T-cell (primary cell): ENCODE data around the gene ANO3. TPM values are rescaled to one million over a fixed set of nuclear protein-coding genes. Genes with fewer than 3 reads are reported as not detected.

Source experiments
- ATAC-seq, 4 experiments: fragments of 200-7000 bp in 3 of 4; fragments of 150-1000 bp in 1 of 4; cut with Tn5 transposase; replicated peaks in 1 of 4; 1 replicate in 3 of 4; 2 replicates in 1 of 4; pipeline ENCODE4 v1.10.0; 2021; ENCODE audit warnings: moderate library complexity in 3 of 4, mild to moderate bottlenecking in 2 of 4, moderate number of reproducible peaks in 1 of 4
- CTCF ChIA-PET, 2 donors: fragments of 300-600 bp; sonication (Branson Sonifier 250); formaldehyde crosslinking; loops; one replicate each; lab custom pipeline; 2022; ENCODE audit warnings: antibody characterized with exemption in 2 of 2; lab: Charles Lee
- POLR2A ChIA-PET, 2 donors: fragments of 300-600 bp; sonication (Branson Sonifier 250); formaldehyde crosslinking; loops; one replicate each; lab custom pipeline; 2022; ENCODE audit warnings: antibody characterized with exemption in 2 of 2; lab: Charles Lee
- DNase-seq, 35 experiments: peaks; one replicate each; pipeline versions ENCODE4 v3.0.0 to v3.0.0-alpha.2; 2013 to 2023
- H3K27ac ChIP-seq: one replicate; pipeline ENCODE4 v1.5.1; 2013; ENCODE audit warnings: low read length
- H3K27me3 ChIP-seq, 2 experiments: replicated peaks in 1 of 2; 1 replicate in 1 of 2; 2 replicates in 1 of 2; pipeline versions ENCODE4 v1.6.1 to v1.7.0; 2013; ENCODE audit warnings: low read length in 1 of 2, mixed read lengths in 1 of 2; ENCODE audit not compliant: control insufficient read depth in 2 of 2, insufficient read depth in 2 of 2; ENCODE audit errors: extremely low read depth in 1 of 2
- H3K36me3 ChIP-seq, 2 donors: 1 replicate in 1 of 2; 2 replicates in 1 of 2; pipeline versions ENCODE4 v1.6.1 to v1.7.0; 2013; ENCODE audit warnings: low read length in 1 of 2; ENCODE audit not compliant: control insufficient read depth in 2 of 2, insufficient read depth in 1 of 2; ENCODE audit errors: extremely low read depth in 1 of 2
- H3K4me1 ChIP-seq, 2 experiments: 1 replicate in 1 of 2; 2 replicates in 1 of 2; pipeline versions ENCODE4 v1.6.1 to v1.7.0; 2013; ENCODE audit warnings: low read length in 2 of 2, mixed read lengths in 1 of 2; ENCODE audit not compliant: insufficient read depth in 2 of 2, control insufficient read depth in 1 of 2; ENCODE audit errors: extremely low read depth in 1 of 2
- H3K4me3 ChIP-seq, 2 donors: 1 replicate in 1 of 2; 2 replicates in 1 of 2; pipeline versions ENCODE4 v1.5.1 to v1.7.0; 2013; ENCODE audit warnings: mild to moderate bottlenecking in 2 of 2, low read length in 1 of 2, moderate library complexity in 1 of 2; ENCODE audit not compliant: control insufficient read depth in 1 of 2; ENCODE audit errors: extremely low read depth in 1 of 2
- H3K9me3 ChIP-seq: 2 replicates; pipeline ENCODE4 v1.7.0; 2013
- H3K27ac Mint-ChIP-seq, 2 donors: one replicate each; pipeline ENCODE4 v1.8.0; 2020 to 2021; ENCODE audit warnings: mild to moderate bottlenecking in 2 of 2, mixed read lengths in 2 of 2
- H3K27me3 Mint-ChIP-seq, 2 donors: one replicate each; pipeline ENCODE4 v1.8.0; 2021 to 2022; ENCODE audit warnings: mixed read lengths in 2 of 2
- H3K36me3 Mint-ChIP-seq: one replicate; pipeline ENCODE4 v1.8.0; 2021; ENCODE audit warnings: mixed read lengths
- H3K4me1 Mint-ChIP-seq, 3 donors: one replicate each; pipeline ENCODE4 v1.8.0; 2020 to 2022; ENCODE audit warnings: mixed read lengths in 3 of 3, mild to moderate bottlenecking in 1 of 3
- H3K4me3 Mint-ChIP-seq, 3 donors: one replicate each; pipeline ENCODE4 v1.8.0; 2020 to 2022; ENCODE audit warnings: mild to moderate bottlenecking in 3 of 3, mixed read lengths in 3 of 3, moderate library complexity in 3 of 3
- H3K9me3 Mint-ChIP-seq, 3 donors: one replicate each; pipeline ENCODE4 v1.8.0; 2020 to 2022; ENCODE audit warnings: mixed read lengths in 3 of 3
- WGBS: methylation state at CpG from one replicate; pipeline ENCODE4 v1.1.5; 2013; ENCODE audit warnings: missing lambda C conversion rate; ENCODE audit not compliant: insufficient coverage; 5-methylcytosine and 5-hydroxymethylcytosine counted together
- total RNA-seq, 35 experiments: library from RNA in 6 of 35; stranded (reverse) in 6 of 35; fragments of 120-200 nt in 1 of 35; gene quantifications; one replicate each; pipeline versions ENCODE4 v1.2.1 to v1.2.4 and lab custom pipeline; 2013 to 2026

ANO3 gene
- total RNA-seq, 5 donors from 2014 or later (not counting 1 experiment from before 2014, with no cell fraction given): not detected

DNA sequence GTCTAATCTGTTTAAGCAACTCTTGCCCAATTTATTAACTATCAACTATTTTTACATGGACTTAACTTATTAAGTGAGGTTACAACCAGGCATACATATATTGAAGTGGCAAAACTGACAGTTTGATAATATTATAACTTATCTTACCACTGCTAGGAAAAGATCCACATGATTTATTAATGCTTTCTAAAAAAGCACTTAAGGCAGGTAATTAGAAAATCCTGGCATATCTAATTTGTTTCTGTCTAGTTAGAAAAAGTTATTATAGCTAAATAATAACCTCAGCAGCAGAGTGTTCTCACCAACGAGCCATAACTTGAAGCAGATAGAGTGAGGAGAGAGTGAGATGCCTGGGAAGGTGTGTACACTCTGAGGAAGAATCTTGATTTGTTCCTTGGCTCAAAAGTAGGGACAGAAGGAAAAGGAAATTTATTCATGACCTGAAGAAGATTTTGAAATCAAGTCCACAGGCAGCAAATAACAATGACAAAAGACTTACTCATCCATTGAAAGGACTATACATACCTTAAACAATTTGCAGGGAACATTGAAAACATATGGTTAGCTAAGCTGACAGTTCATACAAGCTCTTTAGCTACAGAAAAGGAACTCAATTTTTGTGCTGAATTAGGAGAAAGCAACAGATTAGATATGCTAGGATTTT is 247.2 kb downstream of the ANO3 start:
- ATAC-seq (no peak), DNase-seq (no peak)
- Mint-ChIP-seq H3K27me3 (no peaks in the 10 kb centered on the region), H3K4me1 (no peaks in the 10 kb centered on the region), H3K27ac (no peak overlapping the region), H3K4me3 (no peak overlapping the region), H3K9me3 (peaks cover 0 to 12% (median 7%) of the 10 kb centered on the region in 3 donors), H3K36me3 (no peaks in the 10 kb centered on the region)
- POLR2A ChIA-PET: no interaction called here
- CTCF ChIA-PET: interaction anchor here (0.5 to 0.6 kb wide), 2 partner anchors 255 to 302 kb away, joined by 3 to 4 read pairs; no protein-coding TSS in a partner anchor
- no peaks in the 10 kb centered on the region for H3K36me3 ChIP-seq
- WGBS: no CpG with 5 or more reads among the region's 1 CpG
- no peaks in the 10 kb centered on the region for H3K27me3 ChIP-seq
- H3K4me1 ChIP-seq: no peaks in the 10 kb centered on the region
- H3K27ac ChIP-seq: no peak overlapping the region
- H3K9me3 ChIP-seq: no peaks in the 10 kb centered on the region
- no peak overlapping the region for H3K4me3 ChIP-seq

DNA sequence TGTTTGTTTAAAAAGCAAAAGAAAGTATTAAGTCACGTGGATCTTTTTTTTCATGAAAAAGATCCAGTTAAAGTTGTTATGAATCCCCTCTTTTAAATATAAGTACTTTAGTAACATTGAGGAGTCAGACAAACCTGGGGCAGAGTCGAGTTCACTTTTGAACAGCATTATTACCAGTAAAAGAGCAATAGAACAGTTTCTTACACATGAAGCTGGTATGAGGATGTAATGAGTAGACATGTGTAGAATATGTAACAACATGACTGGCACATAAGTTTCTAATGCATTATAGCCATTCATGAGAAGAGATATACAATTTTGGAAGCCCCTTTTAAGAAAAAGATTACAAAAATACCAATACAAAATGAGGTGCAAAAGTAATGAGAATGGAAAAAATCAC is 247.8 kb downstream of the ANO3 start:
- no peak for ATAC-seq
- Mint-ChIP-seq H3K36me3 (no peaks in the 10 kb centered on the region), H3K9me3 (peaks cover 0 to 12% (median 7%) of the 10 kb centered on the region in 3 donors), H3K27me3 (no peaks in the 10 kb centered on the region), H3K4me3 (no peak overlapping the region), H3K4me1 (no peaks in the 10 kb centered on the region), H3K27ac (no peak overlapping the region)
- Histone ChIP-seq H3K27ac (no peak overlapping the region), H3K4me1 (no peaks in the 10 kb centered on the region), H3K27me3 (no peaks in the 10 kb centered on the region), H3K9me3 (no peaks in the 10 kb centered on the region), H3K4me3 (no peak overlapping the region), H3K36me3 (no peaks in the 10 kb centered on the region)
- no peak for DNase-seq
- ChIA-PET CTCF (interaction anchor here (0.5 to 0.6 kb wide), 2 partner anchors 254 to 301 kb away, joined by 3 to 4 read pairs; no protein-coding TSS in a partner anchor), POLR2A (no interaction called here)
- WGBS: no CpG with 5 or more reads among the region's 2 CpGs

DNA sequence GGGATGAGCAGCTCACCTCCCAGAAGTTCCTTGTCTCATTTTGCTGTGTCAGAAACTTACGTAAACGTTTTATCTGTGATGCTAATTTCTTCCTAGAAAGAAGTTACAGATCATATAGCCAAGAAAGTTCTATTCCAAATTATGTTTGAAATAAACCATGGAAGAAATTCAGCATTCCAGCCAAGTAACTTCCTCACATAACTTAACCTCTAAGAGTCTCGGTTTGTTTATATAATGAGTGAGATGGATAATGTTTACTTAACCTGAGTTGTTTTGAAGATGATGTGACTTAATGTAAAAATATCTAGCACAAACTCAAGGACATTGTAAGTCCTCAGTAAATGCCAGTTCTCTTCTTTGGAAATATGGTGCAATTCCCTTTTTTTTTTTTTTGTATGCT is 249.0 kb downstream of the ANO3 start:
- Histone ChIP-seq H3K27me3 (no peaks in the 10 kb centered on the region), H3K27ac (no peak overlapping the region), H3K9me3 (no peaks in the 10 kb centered on the region), H3K36me3 (no peaks in the 10 kb centered on the region), H3K4me1 (no peaks in the 10 kb centered on the region), H3K4me3 (no peak overlapping the region)
- WGBS: no CpG with 5 or more reads among the region's 3 CpGs
- Mint-ChIP-seq H3K27me3 (no peaks in the 10 kb centered on the region), H3K4me3 (no peak overlapping the region), H3K27ac (no peak overlapping the region), H3K36me3 (no peaks in the 10 kb centered on the region), H3K9me3 (peaks cover 4 to 12% (median 7%) of the 10 kb centered on the region in 3 donors), H3K4me1 (no peaks in the 10 kb centered on the region)
- ATAC-seq (no peak), DNase-seq (no peak)
- CTCF ChIA-PET: no interaction called here
- POLR2A ChIA-PET: no interaction called here

DNA sequence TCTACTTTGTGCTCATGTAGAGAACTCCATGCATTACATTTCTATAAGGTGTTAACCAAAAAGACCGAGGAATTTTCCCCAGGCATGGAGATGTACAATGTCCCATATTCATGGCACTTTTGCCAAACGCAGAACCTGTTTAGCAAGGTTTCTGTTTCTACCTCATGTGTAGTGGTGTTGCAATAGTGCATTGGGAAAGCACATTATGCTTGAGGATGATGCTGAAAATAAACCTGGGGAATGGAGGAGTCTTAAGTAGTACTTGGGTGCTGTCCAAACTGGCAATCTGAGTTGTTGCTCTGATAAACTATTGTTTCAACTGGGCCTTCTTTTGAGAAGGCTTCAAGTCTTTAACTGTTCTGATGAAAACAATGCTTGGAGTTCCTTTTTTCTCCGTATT is 251.6 kb downstream of the ANO3 start:
- H3K9me3 Mint-ChIP-seq: peaks cover 4 to 12% (median 7%) of the 10 kb centered on the region in 3 donors
- ChIA-PET POLR2A (no interaction called here), CTCF (no interaction called here)
- no peaks in the 10 kb centered on the region for H3K4me1 Mint-ChIP-seq
- Histone ChIP-seq H3K4me1 (no peaks in the 10 kb centered on the region), H3K36me3 (no peaks in the 10 kb centered on the region), H3K4me3 (no peak overlapping the region), H3K27ac (no peak overlapping the region), H3K9me3 (no peaks in the 10 kb centered on the region), H3K27me3 (no peaks in the 10 kb centered on the region)
- no peaks in the 10 kb centered on the region for H3K27me3 Mint-ChIP-seq
- H3K36me3 Mint-ChIP-seq: no peaks in the 10 kb centered on the region
- no peak for DNase-seq
- no CpG with 5 or more reads among the region's 3 CpGs for WGBS
- no peak overlapping the region for H3K4me3 Mint-ChIP-seq
- ATAC-seq: no peak
- no peak overlapping the region for H3K27ac Mint-ChIP-seq

DNA sequence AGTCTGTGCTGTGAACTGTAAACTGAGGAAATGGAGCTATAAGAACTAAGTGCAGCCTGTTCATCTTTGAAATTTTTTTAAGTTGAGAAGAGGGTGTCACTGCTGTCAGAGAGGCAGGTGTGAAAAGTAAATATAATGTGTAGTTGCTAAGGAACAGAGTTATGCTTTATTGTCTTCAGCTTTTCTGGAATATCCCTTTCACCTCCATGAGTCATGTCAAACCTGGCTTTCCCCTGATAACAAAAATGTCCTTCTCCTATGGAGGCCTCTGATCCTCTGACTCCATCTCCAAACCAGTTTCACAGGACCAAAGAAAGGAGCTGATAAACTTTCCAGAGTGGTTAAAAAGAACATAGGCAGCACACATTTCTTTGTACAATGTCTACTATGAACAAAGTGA is 252.9 kb downstream of the ANO3 start:
- H3K4me3 ChIP-seq: no peak overlapping the region
- no peak overlapping the region for H3K27ac ChIP-seq
- no peaks in the 10 kb centered on the region for H3K36me3 Mint-ChIP-seq
- CTCF ChIA-PET: no interaction called here
- no peak for DNase-seq
- no peak overlapping the region for H3K4me3 Mint-ChIP-seq
- no peaks in the 10 kb centered on the region for H3K36me3 ChIP-seq
- H3K27me3 ChIP-seq: no peaks in the 10 kb centered on the region
- H3K27ac Mint-ChIP-seq: no peak overlapping the region
- POLR2A ChIA-PET: no interaction called here
- no peaks in the 10 kb centered on the region for H3K27me3 Mint-ChIP-seq
- H3K4me1 Mint-ChIP-seq: no peaks in the 10 kb centered on the region
- ATAC-seq: no peak
- H3K4me1 ChIP-seq: no peaks in the 10 kb centered on the region
- peaks cover 8 to 14% (median 9%) of the 10 kb centered on the region in 3 donors for H3K9me3 Mint-ChIP-seq
- no peaks in the 10 kb centered on the region for H3K9me3 ChIP-seq

DNA sequence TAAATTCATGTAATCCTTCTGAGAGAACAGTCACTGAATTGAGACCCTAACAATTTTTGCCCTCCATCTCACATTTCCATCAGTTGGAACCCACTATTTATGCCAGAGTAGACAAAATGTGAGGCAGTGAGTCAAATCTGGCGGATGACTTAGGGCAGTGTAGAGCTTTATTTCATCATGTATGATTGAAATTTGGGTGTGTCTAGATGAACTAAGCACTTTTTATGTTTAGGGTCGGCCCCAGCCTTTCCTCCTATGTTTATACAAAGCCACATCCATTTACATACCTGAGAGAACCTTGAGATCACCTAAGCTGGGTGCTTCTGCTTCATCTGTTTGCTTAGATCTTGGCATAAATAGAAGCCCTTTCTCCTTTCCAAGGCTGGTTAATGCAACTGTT is 255.1 kb downstream of the ANO3 start:
- H3K27ac ChIP-seq: no peak overlapping the region
- ChIA-PET POLR2A (interaction anchor here in 1 of 2 donors (0.7 kb wide), 1 partner anchor 24 kb away, joined by 7 read pairs; no protein-coding TSS in a partner anchor), CTCF (no interaction called here)
- H3K4me1 ChIP-seq: no peaks in the 10 kb centered on the region
- Mint-ChIP-seq H3K36me3 (no peaks in the 10 kb centered on the region), H3K27me3 (no peaks in the 10 kb centered on the region), H3K4me3 (no peak overlapping the region), H3K9me3 (peaks cover 11 to 22% (median 22%) of the 10 kb centered on the region in 3 donors), H3K27ac (no peak overlapping the region), H3K4me1 (no peaks in the 10 kb centered on the region)
- no peaks in the 10 kb centered on the region for H3K27me3 ChIP-seq
- H3K4me3 ChIP-seq: no peak overlapping the region
- no peak for ATAC-seq
- WGBS: no CpG with 5 or more reads among the region's 2 CpGs
- H3K36me3 ChIP-seq: no peaks in the 10 kb centered on the region
- no peak for DNase-seq
- no peaks in the 10 kb centered on the region for H3K9me3 ChIP-seq
